ENCODE measurements around the gene NFYB. TPM values are rescaled to one million over a fixed set of nuclear protein-coding genes. Genes with fewer than 3 reads are reported as not detected.
A peak's percentile ranks its signal among the peaks of the same experiment; 100 is the strongest.

The NFYB gene
- total RNA-seq, 3 donors from 2014 or later (not counting 1 experiment from before 2014, with no cell fraction given) = 13.3 to 17.4 (median 13.6) TPM

DNA sequence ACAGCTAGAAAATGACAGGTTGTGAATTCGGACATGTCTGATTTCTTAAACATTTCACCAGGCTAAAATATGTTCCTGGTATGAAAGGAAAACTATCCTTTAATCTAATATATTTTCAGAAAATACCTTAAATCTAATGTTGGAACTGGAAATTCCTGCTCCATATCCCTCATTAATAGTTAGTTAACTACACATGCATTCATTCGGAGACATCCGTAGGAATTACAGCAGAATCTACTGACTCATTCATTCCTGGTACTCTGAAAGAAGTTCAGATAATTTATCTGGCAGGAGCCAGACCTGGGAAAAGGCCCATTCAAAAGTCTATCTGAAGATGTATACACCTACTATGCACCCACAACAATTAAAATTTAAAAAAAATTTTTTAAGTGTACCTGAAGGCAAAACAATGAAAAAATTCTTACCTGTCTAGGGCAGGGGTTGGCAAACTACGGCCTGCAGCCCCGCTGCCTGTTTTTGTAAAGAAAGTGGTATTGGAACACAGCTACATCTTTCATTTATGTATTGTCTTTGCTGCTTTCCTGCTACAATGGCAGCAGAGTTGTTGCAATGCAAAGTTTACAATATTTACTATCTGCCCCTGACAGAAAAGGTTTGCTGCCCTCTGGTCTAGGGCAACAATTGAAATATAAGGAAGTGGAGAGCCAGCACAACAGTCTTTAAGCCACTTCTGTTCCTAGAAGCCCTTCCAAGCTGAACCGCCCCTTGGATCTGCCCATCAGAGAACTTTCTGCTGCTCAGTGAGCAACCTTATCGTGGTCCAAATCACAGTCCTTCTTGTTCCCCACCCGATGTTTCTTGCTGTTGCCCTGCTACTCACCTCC lies 17.9 kb upstream of the NFYB start:
- H3K27me3 ChIP-seq (ENCODE audit: control insufficient read depth, insufficient read depth, low read length) = no peaks in the 10 kb centered on the region
- no peaks in the 10 kb centered on the region for H3K27me3 Mint-ChIP-seq (ENCODE audit: low read depth in 2 of 2)
- ATAC-seq (no peak), DNase-seq (no peak)
- no peaks in the 10 kb centered on the region for H3K9me3 Mint-ChIP-seq
- H3K36me3 ChIP-seq (ENCODE audit: control insufficient read depth, insufficient read depth, low read length) = no peaks in the 10 kb centered on the region
- no peaks in the 10 kb centered on the region for H3K36me3 Mint-ChIP-seq
- H3K4me3 ChIP-seq (ENCODE audit: low read length) = no peak overlapping the region
- WGBS (ENCODE audit: insufficient coverage) = 96% methylated on average over 7 of the region's 8 CpGs
- intact Hi-C loops (cut with micrococcal nuclease) = no loop called here
- H3K4me1 Mint-ChIP-seq = peaks cover 9 to 10% of the 10 kb centered on the region in 2 donors
- no peak overlapping the region for H3K27ac Mint-ChIP-seq
- H3K4me1 ChIP-seq (ENCODE audit: control insufficient read depth, insufficient read depth, low read length) = peaks cover 12% of the 10 kb centered on the region
- no peak for TF ChIP-seq CTCF (IDR thresholded peaks at IDR 0.05)
- no peak overlapping the region for H3K27ac ChIP-seq (ENCODE audit: low read length)
- H3K4me3 Mint-ChIP-seq = no peak overlapping the region
- no peaks in the 10 kb centered on the region for H3K9me3 ChIP-seq (ENCODE audit: control insufficient read depth, insufficient read depth, low read length)

- H3K27ac ChIP-seq (ENCODE audit: low read length) = no peak overlapping the region
Observed at GRCh38 chr12:104154806-104155205, 16.8 kb upstream of the NFYB start.

DNA sequence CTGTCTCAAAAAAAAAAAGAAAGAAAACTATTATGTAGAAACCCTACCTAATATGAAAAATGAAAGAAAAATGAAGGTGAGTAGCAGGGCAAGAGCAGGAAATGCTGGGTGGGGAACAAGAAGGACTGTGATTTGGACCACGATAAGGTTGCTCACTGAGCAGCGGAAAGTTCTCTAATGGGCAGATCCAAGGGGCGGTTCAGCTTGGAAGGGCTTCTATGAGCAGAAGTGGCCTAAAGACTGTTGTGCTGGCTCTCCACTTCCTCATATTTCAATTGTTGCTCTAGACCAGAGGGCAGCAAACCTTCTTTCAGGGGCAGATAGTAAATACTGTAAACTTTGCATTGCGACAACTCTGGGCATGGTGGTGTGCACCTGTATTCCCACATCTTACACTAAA lies 16.3 kb upstream of the NFYB start:
- peaks cover 6% of the 10 kb centered on the region in 2 donors for H3K27me3 Mint-ChIP-seq (ENCODE audit: low read depth in 2 of 2)
- H3K4me1 Mint-ChIP-seq = peaks cover 9 to 10% of the 10 kb centered on the region in 2 donors
- intact Hi-C loops (cut with micrococcal nuclease) = no loop called here
- no peak overlapping the region for H3K4me3 Mint-ChIP-seq
- 26% methylated on average over 4 of the region's 4 CpGs for WGBS (ENCODE audit: insufficient coverage)
- H3K27ac ChIP-seq (ENCODE audit: low read length) = no peak overlapping the region
- no peak for TF ChIP-seq CTCF (IDR thresholded peaks at IDR 0.05)
- H3K9me3 Mint-ChIP-seq = no peaks in the 10 kb centered on the region
- no peaks in the 10 kb centered on the region for H3K27me3 ChIP-seq (ENCODE audit: control insufficient read depth, insufficient read depth, low read length)
- no peaks in the 10 kb centered on the region for H3K36me3 Mint-ChIP-seq
- no peaks in the 10 kb centered on the region for H3K9me3 ChIP-seq (ENCODE audit: control insufficient read depth, insufficient read depth, low read length)
- DNase-seq (peak in 1 of 2 donors; percentile 6), ATAC-seq (no peak)
- no peak overlapping the region for H3K27ac Mint-ChIP-seq
- peaks cover 12% of the 10 kb centered on the region for H3K4me1 ChIP-seq (ENCODE audit: control insufficient read depth, insufficient read depth, low read length)
- no peaks in the 10 kb centered on the region for H3K36me3 ChIP-seq (ENCODE audit: control insufficient read depth, insufficient read depth, low read length)
- no peak overlapping the region for H3K4me3 ChIP-seq (ENCODE audit: low read length)

More at GRCh38 chr12:104154806-104155205, 16.8 kb upstream of the NFYB start:
- intact Hi-C loops (cut with micrococcal nuclease) = no loop called here
- WGBS (ENCODE audit: insufficient coverage) = 92% methylated on average over 2 of the region's 2 CpGs
- H3K36me3 ChIP-seq (ENCODE audit: control insufficient read depth, insufficient read depth, low read length) = no peaks in the 10 kb centered on the region
- Mint-ChIP-seq H3K9me3 (no peaks in the 10 kb centered on the region), H3K27ac (no peak overlapping the region), H3K27me3 (ENCODE audit: low read depth in 2 of 2) (peaks cover under 1 to 2% of the 10 kb centered on the region in 2 donors), H3K4me3 (no peak overlapping the region), H3K36me3 (no peaks in the 10 kb centered on the region), H3K4me1 (peaks cover 9 to 10% of the 10 kb centered on the region in 2 donors)
- ATAC-seq = no peak
- no peak overlapping the region for H3K4me3 ChIP-seq (ENCODE audit: low read length)
- peaks cover 12% of the 10 kb centered on the region for H3K4me1 ChIP-seq (ENCODE audit: control insufficient read depth, insufficient read depth, low read length)
- no peak for DNase-seq
- no peak for TF ChIP-seq CTCF (IDR thresholded peaks at IDR 0.05)
- no peaks in the 10 kb centered on the region for H3K9me3 ChIP-seq (ENCODE audit: control insufficient read depth, insufficient read depth, low read length)
- no peaks in the 10 kb centered on the region for H3K27me3 ChIP-seq (ENCODE audit: control insufficient read depth, insufficient read depth, low read length)

All from natural killer cell (primary cell).